Measurements from ENCODE around the gene PCGF5.

Gene PCGF5

DNA sequence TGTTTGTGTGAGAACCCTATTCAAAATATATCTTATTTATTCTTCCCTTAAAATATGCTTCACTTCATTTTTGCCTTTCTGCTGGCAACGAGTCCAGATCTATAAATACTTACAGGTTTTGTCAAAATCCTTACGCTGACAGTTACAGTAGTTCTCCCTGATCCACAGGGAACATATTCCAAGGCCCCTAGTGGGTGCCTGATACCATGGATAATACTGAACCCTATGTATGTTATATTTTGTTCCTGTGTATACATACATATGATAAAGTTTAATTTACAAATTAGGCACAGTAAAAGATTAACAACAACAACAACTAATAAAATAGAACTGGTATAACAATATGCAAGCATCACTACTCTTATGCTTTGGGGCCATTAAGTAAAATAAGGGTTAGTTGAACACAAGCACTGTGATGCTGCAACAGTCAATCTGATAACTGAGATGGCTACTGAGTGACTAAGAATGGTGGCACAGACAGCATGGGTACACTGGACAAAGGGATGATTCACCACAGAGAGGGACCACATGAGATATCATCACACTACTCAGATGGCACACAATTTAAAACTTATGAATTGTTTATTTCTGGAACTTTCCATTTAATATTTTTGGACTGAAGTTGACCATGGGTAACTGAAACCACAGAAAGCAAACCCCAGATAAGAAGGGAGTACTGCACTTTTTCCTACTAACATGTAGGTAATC, 29.4 kb upstream of the PCGF5 start:
- TF ChIP-seq, protein P1, sequence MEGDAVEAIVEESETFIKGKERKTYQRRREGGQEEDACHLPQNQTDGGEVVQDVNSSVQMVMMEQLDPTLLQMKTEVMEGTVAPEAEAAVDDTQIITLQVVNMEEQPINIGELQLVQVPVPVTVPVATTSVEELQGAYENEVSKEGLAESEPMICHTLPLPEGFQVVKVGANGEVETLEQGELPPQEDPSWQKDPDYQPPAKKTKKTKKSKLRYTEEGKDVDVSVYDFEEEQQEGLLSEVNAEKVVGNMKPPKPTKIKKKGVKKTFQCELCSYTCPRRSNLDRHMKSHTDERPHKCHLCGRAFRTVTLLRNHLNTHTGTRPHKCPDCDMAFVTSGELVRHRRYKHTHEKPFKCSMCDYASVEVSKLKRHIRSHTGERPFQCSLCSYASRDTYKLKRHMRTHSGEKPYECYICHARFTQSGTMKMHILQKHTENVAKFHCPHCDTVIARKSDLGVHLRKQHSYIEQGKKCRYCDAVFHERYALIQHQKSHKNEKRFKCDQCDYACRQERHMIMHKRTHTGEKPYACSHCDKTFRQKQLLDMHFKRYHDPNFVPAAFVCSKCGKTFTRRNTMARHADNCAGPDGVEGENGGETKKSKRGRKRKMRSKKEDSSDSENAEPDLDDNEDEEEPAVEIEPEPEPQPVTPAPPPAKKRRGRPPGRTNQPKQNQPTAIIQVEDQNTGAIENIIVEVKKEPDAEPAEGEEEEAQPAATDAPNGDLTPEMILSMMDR (IDR thresholded peaks at IDR 0.05) = no peak

DNA sequence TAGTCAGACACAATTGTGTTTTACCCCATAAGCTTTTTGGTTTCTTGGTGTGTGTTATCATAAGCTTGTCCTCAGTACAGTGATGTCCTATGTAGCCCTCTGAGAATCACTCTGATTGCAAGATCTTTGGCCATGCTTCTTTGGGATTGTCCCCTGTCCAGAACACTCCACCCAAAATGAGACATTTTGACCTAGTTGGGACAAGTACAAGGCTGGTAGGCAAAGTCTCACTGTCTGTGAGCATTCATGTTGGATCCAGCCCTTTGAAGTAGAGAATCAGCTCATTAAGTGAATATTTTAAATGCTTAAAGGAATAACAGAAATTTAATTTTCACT, 28.9 kb upstream of the PCGF5 start:
- TF ChIP-seq, protein P1 (IDR thresholded peaks at IDR 0.05) = no peak

DNA sequence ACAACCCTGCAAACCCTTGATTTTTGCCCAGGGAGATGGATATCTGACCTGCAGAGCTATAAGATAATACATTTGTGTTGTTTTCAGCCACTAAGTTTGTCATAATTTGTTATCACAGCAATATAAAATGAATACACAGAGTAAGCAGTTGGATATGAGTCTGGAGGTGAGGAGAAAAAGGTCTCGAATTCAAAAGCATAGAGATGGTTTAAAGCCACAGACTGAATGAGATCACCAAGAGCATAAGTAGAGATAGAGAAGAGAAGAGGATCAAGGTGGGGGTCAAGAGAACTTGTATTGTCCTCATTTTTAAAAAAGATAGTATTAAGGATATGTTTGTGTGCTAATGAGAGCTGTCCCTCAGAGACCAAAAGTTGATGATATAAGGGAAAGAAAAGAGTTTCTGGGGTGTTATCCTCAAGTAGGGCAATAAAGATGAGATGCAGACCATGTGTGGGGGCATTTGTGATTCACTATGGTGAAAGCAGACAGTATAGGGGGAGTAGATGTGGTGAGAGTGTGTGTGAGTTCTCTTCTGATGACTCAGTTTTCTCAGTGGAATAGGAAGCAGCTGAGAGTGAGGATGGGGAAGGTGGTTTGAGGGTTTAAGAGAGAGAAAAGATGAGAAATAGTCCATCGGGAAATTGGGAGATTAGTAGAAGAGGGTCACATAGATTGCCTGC, 25.8 kb upstream of the PCGF5 start:
- TF ChIP-seq, protein P1 (IDR thresholded peaks at IDR 0.05) = no peak

DNA sequence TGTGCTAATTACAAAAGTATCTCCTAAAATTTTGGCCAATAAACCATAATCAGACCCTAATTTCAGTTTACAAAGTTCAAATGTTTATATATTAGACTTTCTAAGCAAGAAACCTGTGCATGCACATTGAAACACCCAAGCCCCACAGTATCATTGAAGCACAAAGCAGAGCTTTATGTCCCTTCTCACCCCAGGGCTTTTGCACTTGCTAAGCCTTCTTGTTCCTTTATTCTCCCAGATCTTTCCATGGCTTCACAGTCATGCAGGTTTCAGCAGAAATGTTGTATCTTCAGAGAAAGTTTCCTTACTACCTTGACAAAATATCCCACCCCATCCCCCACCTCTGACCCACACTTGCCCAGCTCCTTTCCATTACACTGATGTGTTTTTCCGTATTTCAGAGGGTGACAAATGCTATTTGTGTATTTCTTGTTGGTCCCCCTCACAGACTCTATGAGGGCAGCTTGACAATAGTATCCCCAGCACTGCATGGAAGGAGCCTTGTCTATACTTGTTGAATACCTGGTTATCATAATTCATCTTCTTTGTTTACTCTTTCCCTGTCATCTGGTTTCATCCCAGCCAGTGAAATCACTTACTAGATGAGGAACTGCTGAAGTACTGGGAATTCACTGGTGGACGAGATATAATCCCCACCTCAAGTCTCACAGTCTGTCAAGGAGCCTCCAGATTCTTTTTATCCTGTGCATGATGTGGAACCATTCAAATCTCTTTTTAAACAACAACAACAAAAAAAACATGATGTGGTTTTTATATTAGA, 24.0 kb upstream of the PCGF5 start:
- TF ChIP-seq, protein P1 (IDR thresholded peaks at IDR 0.05) = no peak

DNA sequence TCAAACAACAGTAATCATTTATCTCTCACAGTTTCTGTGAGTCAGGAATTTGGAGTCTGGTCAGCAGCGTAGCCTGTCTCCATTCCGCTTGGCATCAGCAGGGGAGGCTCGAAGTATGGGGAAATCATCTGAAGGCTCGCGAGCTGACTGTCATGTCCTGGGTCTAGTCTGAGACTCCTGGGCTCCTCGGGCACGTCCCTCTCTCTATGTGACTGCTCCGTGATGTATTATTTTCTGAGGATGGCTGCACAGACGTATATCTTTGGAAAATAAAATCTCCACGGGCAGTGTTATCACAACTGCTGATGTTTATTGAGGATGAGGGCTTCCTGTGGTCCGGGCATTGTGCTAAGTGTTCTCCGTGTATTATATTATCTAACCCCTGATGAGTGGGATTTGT, 23.3 kb upstream of the PCGF5 start:
- TF ChIP-seq, protein P1 (IDR thresholded peaks at IDR 0.05) = no peak

DNA sequence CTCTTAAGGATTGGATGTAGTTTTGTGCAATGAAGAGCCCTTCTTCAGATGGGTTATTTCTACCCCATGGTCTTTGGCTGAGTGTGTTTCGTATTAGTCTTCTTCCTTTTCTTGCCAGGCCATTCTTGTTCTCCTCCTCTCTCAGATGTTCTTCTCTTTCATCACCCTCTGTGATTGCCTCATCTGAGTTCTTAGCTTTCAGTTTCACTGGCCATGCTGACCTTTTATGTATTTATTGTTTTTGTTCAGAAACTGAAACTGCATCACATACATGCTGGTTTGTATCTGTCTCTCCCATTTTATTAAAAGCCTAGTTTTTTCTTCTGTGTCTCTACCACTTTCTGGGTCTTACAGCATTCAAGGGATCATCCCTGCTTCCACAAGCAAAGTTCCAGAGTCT, 21.7 kb upstream of the PCGF5 start:
- TF ChIP-seq, protein P1 (IDR thresholded peaks at IDR 0.05) = no peak

DNA sequence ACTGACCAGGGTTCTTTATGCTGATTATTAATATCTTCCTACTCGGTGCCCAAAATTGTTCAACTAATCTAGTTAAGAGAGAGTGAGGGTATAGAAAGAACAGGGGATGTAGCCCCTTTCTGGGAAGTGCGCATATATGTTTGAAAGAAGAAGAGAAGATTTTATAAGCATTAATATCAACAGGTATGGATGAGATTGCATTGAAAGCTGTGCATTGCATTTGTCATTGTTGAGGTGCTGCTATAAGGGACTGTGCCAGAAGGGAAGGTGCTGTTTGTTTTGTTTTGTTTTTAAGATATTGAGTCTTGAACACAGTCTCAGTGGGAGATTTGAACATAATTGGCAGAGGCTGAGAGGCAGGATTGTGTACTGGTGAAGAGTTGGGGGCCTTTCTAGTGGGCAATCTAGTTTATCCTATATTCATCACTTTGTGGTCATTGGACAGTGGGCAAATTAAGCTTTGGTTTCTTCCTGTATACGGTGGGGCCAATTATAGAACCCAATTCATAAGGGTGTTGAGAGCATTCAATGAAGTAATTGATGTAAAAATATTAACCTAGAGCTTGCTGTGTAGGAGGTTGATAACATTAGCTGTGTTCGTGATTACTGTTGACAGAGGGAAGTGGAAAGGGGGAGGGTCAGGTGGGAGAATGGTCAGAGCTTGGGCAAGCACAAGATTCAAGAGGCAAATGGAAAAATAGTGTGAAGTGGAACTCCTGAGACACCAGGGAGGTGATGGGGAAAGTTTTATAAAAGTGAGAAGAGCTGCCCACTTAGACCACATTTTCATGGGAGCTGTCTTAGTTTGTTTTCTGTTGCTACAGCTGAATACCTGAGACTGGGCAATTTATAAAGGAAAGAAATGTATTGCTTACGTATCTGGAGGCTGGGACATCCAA, 19.9 kb upstream of the PCGF5 start:
- TF ChIP-seq, protein P1 (IDR thresholded peaks at IDR 0.05) = no peak
